B cell (primary cell): ENCODE measurements around the gene BPIFB3. TPM values are rescaled to one million over a fixed set of nuclear protein-coding genes. Genes with fewer than 3 reads are reported as not detected.

Experiments
- ATAC-seq: fragments of 200-7000 bp; cut with Tn5 transposase; one replicate; pipeline ENCODE4 v1.10.0; 2021; ENCODE audit warnings: low read depth, mild to moderate bottlenecking, moderate number of reproducible peaks, moderate library complexity
- CTCF ChIA-PET: fragments of 350-600 bp; sonication (Branson Sonifier 250); formaldehyde crosslinking; loops from one replicate; lab custom pipeline; 2021; ENCODE audit warnings: antibody characterized with exemption, inconsistent platforms; lab: Charles Lee
- POLR2A ChIA-PET: fragments of 350-600 bp; sonication (Branson Sonifier 250); formaldehyde crosslinking; loops from one replicate; lab custom pipeline; 2021; ENCODE audit warnings: antibody characterized with exemption; lab: Charles Lee
- DNase-seq: peaks from one replicate; pipeline ENCODE4 v3.0.0; 2013
- H2AFZ ChIP-seq: 2 replicates; pipeline ENCODE4 v1.6.1; 2012; ENCODE audit warnings: mild to moderate bottlenecking, low read depth, low read length; ENCODE audit not compliant: insufficient read depth, poor library complexity, severe bottlenecking
- H3K27ac ChIP-seq, 2 donors: 1 replicate in 1 of 2; 2 replicates in 1 of 2; pipeline ENCODE4 v1.5.1; 2012 to 2013; ENCODE audit warnings: low read length in 2 of 2, mild to moderate bottlenecking in 2 of 2, moderate library complexity in 1 of 2
- H3K27me3 ChIP-seq, 4 experiments: fragments of 200-600 bp in 1 of 4; sonication (generic) in 1 of 4; replicated peaks in 1 of 4; 1 replicate in 2 of 4; 2 replicates in 2 of 4; pipeline versions ENCODE4 v1.6.1 to v1.7.0; 2013 to 2016; ENCODE audit warnings: low read length in 3 of 4, mild to moderate bottlenecking in 2 of 4, mixed read lengths in 1 of 4, moderate library complexity in 1 of 4; ENCODE audit not compliant: insufficient read depth in 4 of 4, control insufficient read depth in 3 of 4; ENCODE audit errors: control extremely low read depth in 1 of 4
- H3K36me3 ChIP-seq, 2 experiments: replicated peaks in 1 of 2; 1 replicate in 1 of 2; 2 replicates in 1 of 2; pipeline versions ENCODE4 v1.6.1 to v1.7.1; 2013; ENCODE audit warnings: low read length in 1 of 2; ENCODE audit not compliant: insufficient read depth in 2 of 2, control insufficient read depth in 1 of 2; ENCODE audit errors: control extremely low read depth in 1 of 2, extremely low read depth in 1 of 2
- H3K4me1 ChIP-seq, 2 donors: fragments of 200-600 bp in 1 of 2; sonication (generic) in 1 of 2; 1 replicate in 1 of 2; 2 replicates in 1 of 2; pipeline versions ENCODE4 v1.5.1 to v1.6.1; 2013 to 2017; ENCODE audit warnings: low read length in 2 of 2; ENCODE audit not compliant: control insufficient read depth in 2 of 2, insufficient read depth in 2 of 2
- H3K4me2 ChIP-seq: replicated peaks from 2 replicates; pipeline ENCODE3; 2012; ENCODE audit warnings: mild to moderate bottlenecking, low read depth, low read length; ENCODE audit not compliant: poor library complexity, severe bottlenecking
- H3K4me3 ChIP-seq, 5 experiments: fragments of 200-600 bp in 1 of 5; sonication (generic) in 1 of 5; 1 replicate in 3 of 5; 2 replicates in 2 of 5; pipeline versions ENCODE4 v1.5.1 to v1.7.0; 2011 to 2016; ENCODE audit warnings: low read length in 4 of 5, mild to moderate bottlenecking in 4 of 5, low read depth in 2 of 5, control low read depth in 1 of 5, moderate library complexity in 1 of 5; ENCODE audit not compliant: insufficient read depth in 1 of 5; ENCODE audit errors: control extremely low read depth in 1 of 5, extremely low read depth in 1 of 5
- H3K79me2 ChIP-seq: fragments of 200-600 bp; sonication (generic); one replicate; pipeline ENCODE4 v1.6.0; 2016; ENCODE audit warnings: low read length; ENCODE audit not compliant: control insufficient read depth, insufficient read depth
- H3K9ac ChIP-seq: fragments of 200-600 bp; sonication (generic); 2 replicates; pipeline ENCODE4 v1.6.1; 2017; ENCODE audit warnings: mild to moderate bottlenecking, low read length, moderate library complexity
- H3K9me3 ChIP-seq, 3 donors: one replicate each; pipeline versions ENCODE4 v1.6.1 to v1.7.1; 2013; ENCODE audit warnings: low read length in 2 of 3; ENCODE audit not compliant: control insufficient read depth in 2 of 3, insufficient read depth in 1 of 3; ENCODE audit errors: control extremely low read depth in 1 of 3
- H4K20me1 ChIP-seq: 2 replicates; pipeline ENCODE4 v1.6.0; 2012; ENCODE audit warnings: mild to moderate bottlenecking, low read length; ENCODE audit not compliant: insufficient read depth, control insufficient read depth, poor library complexity, severe bottlenecking
- H3K27ac Mint-ChIP-seq: one replicate; pipeline ENCODE4 v1.8.0; 2021; ENCODE audit warnings: mixed read lengths
- H3K27me3 Mint-ChIP-seq: one replicate; pipeline ENCODE4 v1.8.0; 2021; ENCODE audit warnings: mixed read lengths
- H3K4me1 Mint-ChIP-seq: one replicate; pipeline ENCODE4 v1.8.0; 2021; ENCODE audit warnings: mixed read lengths
- H3K4me3 Mint-ChIP-seq: one replicate; pipeline ENCODE4 v1.8.0; 2021; ENCODE audit warnings: mixed read lengths
- H3K9me3 Mint-ChIP-seq: one replicate; pipeline ENCODE4 v1.8.0; 2022; ENCODE audit warnings: mixed read lengths; ENCODE audit not compliant: insufficient read depth
- CTCF ChIP-seq: fragments of 200-600 bp; IDR thresholded peaks from one replicate; pipeline ENCODE4 v1.8.0; 2022; ENCODE audit warnings: antibody characterized with exemption, mild to moderate bottlenecking
- EZH2 ChIP-seq: IDR thresholded peaks from 2 replicates; pipeline ENCODE4 v1.6.1; 2012; ENCODE audit warnings: borderline replicate concordance, low read depth, mild to moderate bottlenecking, moderate library complexity, low read length; ENCODE audit not compliant: insufficient read depth, poor library complexity, severe bottlenecking
- whole genome bisulfite sequencing: methylation state at CpG from one replicate; pipeline ENCODE4 v1.1.5; 2013; ENCODE audit warnings: missing lambda C conversion rate; ENCODE audit not compliant: insufficient coverage; 5-methylcytosine and 5-hydroxymethylcytosine counted together
- intact Hi-C: fragments of 100-400 bp; cut with micrococcal nuclease; formaldehyde crosslinking; loops from one replicate; pipeline ENCODE4 v1.10.0; 2022
- polyA plus RNA-seq: library from polyadenylated mRNA; depleted of rRNA; stranded (reverse); fragments of >200 nt; gene quantifications from 2 replicates; pipeline ENCODE4 v1.2.3, GENCODE V29; 2012
- total RNA-seq, 2 donors: library from RNA; stranded (reverse); fragments of 120-200 nt in 1 of 2; gene quantifications; 1 replicate in 1 of 2; 2 replicates in 1 of 2; pipeline versions ENCODE4 v1.2.3 to v1.2.4, GENCODE V29; 2013 to 2022

The BPIFB3 gene
- total and polyA plus RNA-seq, 2 donors (not counting 1 experiment from before 2014, with no cell fraction given), result not detected

- TF ChIP-seq EZH2 (no peak), CTCF (no peak)
- Mint-ChIP-seq H3K9me3 (no peaks in the 10 kb centered on the region), H3K4me3 (no peak overlapping the region), H3K4me1 (no peaks in the 10 kb centered on the region), H3K27ac (no peak overlapping the region), H3K27me3 (no peaks in the 10 kb centered on the region)
- CTCF ChIA-PET, result no interaction called here
- DNase-seq, result no peak
- Histone ChIP-seq H4K20me1 (no peaks in the 10 kb centered on the region), H3K4me2 (no peak overlapping the region), H2AFZ (no peak overlapping the region), H3K27me3 (no peaks in the 10 kb centered on the region), H3K4me3 (no peak overlapping the region), H3K79me2 (no peaks in the 10 kb centered on the region), H3K36me3 (no peaks in the 10 kb centered on the region), H3K4me1 (no peaks in the 10 kb centered on the region), H3K9ac (no peak overlapping the region), H3K27ac (no peak overlapping the region), H3K9me3 (no peaks in the 10 kb centered on the region)
- no peak for ATAC-seq
- WGBS, result 89% methylated on average over 5 of the region's 5 CpGs
- POLR2A ChIA-PET, result no interaction called here
- intact Hi-C loops, result no loop called here
Observed at GRCh38 chr20:33111306-33111705, 57.6 kb downstream of the BPIFB3 start.

GRCh38 chr20:33112547-33113386, 59.1 kb downstream of the BPIFB3 start:
- ChIA-PET CTCF (no interaction called here), POLR2A (no interaction called here)
- no peak for DNase-seq
- no peak for ATAC-seq
- Histone ChIP-seq H3K4me1 (no peaks in the 10 kb centered on the region), H3K27ac (no peak overlapping the region), H2AFZ (no peak overlapping the region), H3K79me2 (no peaks in the 10 kb centered on the region), H3K4me3 (no peak overlapping the region), H3K9me3 (no peaks in the 10 kb centered on the region), H3K9ac (no peak overlapping the region), H4K20me1 (no peaks in the 10 kb centered on the region), H3K27me3 (no peaks in the 10 kb centered on the region), H3K36me3 (no peaks in the 10 kb centered on the region), H3K4me2 (no peak overlapping the region)
- Mint-ChIP-seq H3K27me3 (no peaks in the 10 kb centered on the region), H3K9me3 (no peaks in the 10 kb centered on the region), H3K4me3 (no peak overlapping the region), H3K4me1 (no peaks in the 10 kb centered on the region), H3K27ac (no peak overlapping the region)
- intact Hi-C loops, result no loop called here
- no peak for TF ChIP-seq CTCF
- TF ChIP-seq EZH2, result no peak
- WGBS, result 92% methylated on average over 3 of the region's 7 CpGs
